GM21390 (cell line): ENCODE measurements around the gene ATAD3C.
A peak's percentile ranks its signal among the peaks of the same experiment; 100 is the strongest.
"Not testable (repeated sequence)": the region's sequence is repeated elsewhere in the genome, so short reads cannot be mapped to it uniquely, and the experiment has no call there.

Experiments
- ATAC-seq: cut with Tn5 transposase; IDR thresholded peaks from one replicate; pipeline ENCODE4 v1.9.1; 2021; ENCODE audit not compliant: unreplicated experiment

Gene ATAD3C

GRCh38 chr1:1449099-1449739 is at the start of gene ATAD3C:
ATAD3C (plus strand) TSS chr1:1449689; CDS start chr1:1450684, 995 bp downstream.
- ATAC-seq = no peak

- peak; percentile 6 for ATAC-seq
Measured at GRCh38 chr1:1399872-1400575, 49.5 kb upstream of the ATAD3C start.

GRCh38 chr1:1400576-1401456 is 48.7 kb upstream of the ATAD3C start:
- no peak for ATAC-seq

GRCh38 chr1:1401457-1402010 is 48.0 kb upstream of the ATAD3C start:
- ATAC-seq = no peak

- ATAC-seq = no peak
Measured at GRCh38 chr1:1402072-1402900, 47.2 kb upstream of the ATAD3C start.

GRCh38 chr1:1402901-1403392 is 46.5 kb upstream of the ATAD3C start:
- not testable (repeated sequence) for ATAC-seq

- ATAC-seq = no peak
Measured at GRCh38 chr1:1403653-1404052, 45.8 kb upstream of the ATAD3C start.

GRCh38 chr1:1406101-1406820 is 43.2 kb upstream of the ATAD3C start:
- no peak for ATAC-seq

GRCh38 chr1:1406821-1407635 is 42.5 kb upstream of the ATAD3C start, which contains the start of gene MRPL20:
MRPL20 (minus strand) TSS chr1:1407293; CDS start chr1:1407217, 76 bp downstream.
- ATAC-seq = peak; percentile 92

GRCh38 chr1:1407636-1408318 is 41.7 kb upstream of the ATAD3C start:
- peak; percentile 20 for ATAC-seq

- not testable (repeated sequence) for ATAC-seq
Measured at GRCh38 chr1:1410238-1410637, 39.3 kb upstream of the ATAD3C start.

- ATAC-seq = no peak
Measured at GRCh38 chr1:1411626-1412025, 37.9 kb upstream of the ATAD3C start.

GRCh38 chr1:1412311-1412902 is 37.1 kb upstream of the ATAD3C start:
- not testable (repeated sequence) for ATAC-seq

GRCh38 chr1:1415751-1416150 is 33.7 kb upstream of the ATAD3C start:
- ATAC-seq = no peak

GRCh38 chr1:1417396-1417795 is 32.1 kb upstream of the ATAD3C start:
- ATAC-seq = not testable (repeated sequence)

GRCh38 chr1:1417825-1418463 is 31.5 kb upstream of the ATAD3C start:
- not testable (repeated sequence) for ATAC-seq
